Measurements from ENCODE around the gene OR12D2.
"Not testable (repeated sequence)": the region's sequence is repeated elsewhere in the genome, so short reads cannot be mapped to it uniquely, and the experiment has no call there.

The OR12D2 gene, protein sequence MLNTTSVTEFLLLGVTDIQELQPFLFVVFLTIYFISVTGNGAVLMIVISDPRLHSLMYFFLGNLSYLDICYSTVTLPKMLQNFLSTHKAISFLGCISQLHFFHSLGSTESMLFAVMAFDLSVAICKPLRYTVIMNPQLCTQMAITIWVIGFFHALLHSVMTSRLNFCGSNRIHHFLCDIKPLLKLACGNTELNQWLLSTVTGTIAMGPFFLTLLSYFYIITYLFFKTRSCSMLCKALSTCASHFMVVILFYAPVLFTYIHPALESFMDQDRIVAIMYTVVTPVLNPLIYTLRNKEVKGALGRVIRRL

DNA sequence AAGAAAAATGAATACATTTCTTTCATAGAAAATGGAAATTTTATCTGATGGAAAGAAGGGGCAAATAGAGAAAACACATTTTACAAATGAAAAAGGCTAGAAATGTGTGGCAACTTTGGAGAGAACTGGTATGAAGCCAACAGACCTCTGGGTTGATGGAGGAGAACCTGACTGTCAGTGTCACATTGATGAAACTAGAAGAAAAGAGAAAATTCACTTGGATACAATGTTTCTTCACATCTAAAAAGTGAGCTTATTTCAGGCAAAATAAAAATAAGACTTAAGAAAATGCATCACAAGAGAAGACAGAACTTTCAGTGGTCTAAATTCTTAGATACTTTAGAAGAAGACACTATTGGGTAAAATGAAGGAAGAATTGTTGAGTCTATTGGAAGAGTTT, at the start of gene OR12D2:
TSS of gene OR12D2 (plus strand) at position 301 of the 400 bp plus-strand sequence. CDS start 1,069 bp downstream, outside the sequence.
- Histone ChIP-seq H3K9ac (ENCODE audit: low read length) (no peak within 1 kb of the TSS), H3K4me3 (ENCODE audit: low read depth, low read length) (no peak within 1 kb of the TSS), H3K27me3 (ENCODE audit: control insufficient read depth, insufficient read depth, low read length) (no peaks in the 10 kb centered on the region), H3K9me3 (ENCODE audit: control insufficient read depth, insufficient read depth, low read depth, low read length) (no peaks in the 10 kb centered on the region), H3K36me3 (ENCODE audit: control insufficient read depth, insufficient read depth, low read length) (no peaks in the 10 kb centered on the region), H3K27ac (ENCODE audit: low read depth, low read length) (no peak within 1 kb of the TSS), H3K4me1 (ENCODE audit: control insufficient read depth, insufficient read depth, low read length) (no peaks in the 10 kb centered on the region)

DNA sequence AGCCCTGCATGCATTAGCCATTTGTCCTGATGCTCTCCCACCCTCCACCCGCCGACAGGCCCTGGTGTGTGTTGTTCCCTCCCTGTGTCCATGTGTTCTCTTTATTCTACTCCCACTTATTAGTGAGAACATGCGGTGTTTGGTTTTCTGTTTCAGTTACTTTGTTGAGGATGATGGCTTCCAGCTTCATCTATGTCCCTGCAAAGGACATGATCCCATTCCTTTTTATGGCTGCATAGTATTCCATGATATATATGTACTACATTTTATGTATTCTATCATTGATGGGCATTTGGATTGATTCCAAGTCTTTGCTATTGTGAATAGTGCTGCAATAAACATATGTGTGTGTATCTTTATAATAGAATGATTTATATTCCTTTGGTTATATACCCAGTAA, 46.1 kb upstream of the OR12D2 start:
- not testable (repeated sequence) for H3K36me3 ChIP-seq (ENCODE audit: control insufficient read depth, insufficient read depth, low read length); H3K9me3 ChIP-seq (ENCODE audit: control insufficient read depth, insufficient read depth, low read depth, low read length); H3K27me3 ChIP-seq (ENCODE audit: control insufficient read depth, insufficient read depth, low read length); H3K4me3 ChIP-seq (ENCODE audit: low read depth, low read length); H3K27ac ChIP-seq (ENCODE audit: low read depth, low read length); H3K4me1 ChIP-seq (ENCODE audit: control insufficient read depth, insufficient read depth, low read length); H3K9ac ChIP-seq (ENCODE audit: low read length)

DNA sequence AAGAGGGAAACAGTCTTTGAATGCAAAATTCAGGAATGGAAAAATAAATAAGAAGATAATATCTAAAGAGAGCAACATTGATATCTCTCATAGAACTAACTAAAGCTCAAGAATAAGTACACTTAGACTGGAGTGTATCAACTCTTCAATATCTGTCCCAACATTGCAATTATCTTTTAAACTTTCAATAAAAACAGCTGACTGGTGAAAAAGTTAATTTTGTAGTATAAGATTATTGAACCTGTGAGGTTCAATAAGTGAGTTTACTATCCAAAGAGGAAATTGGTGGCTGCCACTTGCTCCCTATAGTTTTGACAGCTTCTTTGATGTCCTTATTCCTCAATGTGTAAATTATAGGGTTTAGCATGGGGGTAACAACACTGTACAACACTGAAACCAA, 40.5 kb upstream of the OR12D2 start:
- H3K9me3 ChIP-seq (ENCODE audit: control insufficient read depth, insufficient read depth, low read depth, low read length), result no peaks in the 10 kb centered on the region
- no peaks in the 10 kb centered on the region for H3K27me3 ChIP-seq (ENCODE audit: control insufficient read depth, insufficient read depth, low read length)
- no peak overlapping the region for H3K4me3 ChIP-seq (ENCODE audit: low read depth, low read length)
- H3K27ac ChIP-seq (ENCODE audit: low read depth, low read length), result no peak overlapping the region
- no peak overlapping the region for H3K9ac ChIP-seq (ENCODE audit: low read length)
- H3K4me1 ChIP-seq (ENCODE audit: control insufficient read depth, insufficient read depth, low read length), result no peaks in the 10 kb centered on the region
- no peaks in the 10 kb centered on the region for H3K36me3 ChIP-seq (ENCODE audit: control insufficient read depth, insufficient read depth, low read length)

DNA sequence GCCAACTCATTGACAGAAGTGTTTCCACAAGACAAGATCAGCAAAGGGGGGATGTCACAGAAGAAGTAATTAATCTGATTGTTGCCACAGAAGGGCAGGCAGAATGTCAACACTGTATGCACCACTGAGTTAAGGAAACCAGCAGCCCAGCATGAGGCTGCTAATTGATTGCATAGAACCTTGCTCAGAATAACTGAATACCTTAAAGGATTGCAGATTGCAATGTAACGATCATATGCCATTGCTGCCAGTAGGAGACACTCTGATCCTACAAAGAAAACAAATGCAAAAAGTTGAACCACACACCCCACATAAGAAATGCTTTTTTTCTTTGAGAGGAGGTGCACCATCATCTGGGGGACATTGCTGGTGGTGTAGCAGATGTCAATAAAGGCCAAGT, 39.8 kb upstream of the OR12D2 start:
- Histone ChIP-seq H3K9ac (ENCODE audit: low read length) (no peak overlapping the region), H3K4me3 (ENCODE audit: low read depth, low read length) (no peak overlapping the region), H3K36me3 (ENCODE audit: control insufficient read depth, insufficient read depth, low read length) (no peaks in the 10 kb centered on the region), H3K27me3 (ENCODE audit: control insufficient read depth, insufficient read depth, low read length) (no peaks in the 10 kb centered on the region), H3K4me1 (ENCODE audit: control insufficient read depth, insufficient read depth, low read length) (no peaks in the 10 kb centered on the region), H3K9me3 (ENCODE audit: control insufficient read depth, insufficient read depth, low read depth, low read length) (no peaks in the 10 kb centered on the region), H3K27ac (ENCODE audit: low read depth, low read length) (no peak overlapping the region)

DNA sequence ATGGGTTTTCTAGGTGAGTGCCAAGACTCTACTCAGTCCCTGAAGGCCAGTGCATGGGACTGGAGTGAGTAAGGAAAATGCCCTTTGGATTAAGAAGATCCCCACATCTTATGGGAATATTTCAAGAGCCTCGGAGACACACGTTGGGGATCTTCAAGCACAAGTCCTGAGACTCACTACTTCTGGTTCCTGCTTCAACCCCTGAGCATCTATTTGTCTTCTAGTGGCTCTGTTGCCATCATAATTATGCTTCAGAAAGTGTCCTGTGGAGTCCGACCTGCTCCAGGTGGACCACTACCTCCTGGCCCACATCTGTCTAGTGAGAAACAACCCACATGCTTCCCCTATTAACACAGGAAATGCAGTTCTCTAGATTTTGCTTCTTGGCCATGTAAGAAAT, 26.7 kb upstream of the OR12D2 start, which contains the start of gene OR5V1:
TSS of gene OR5V1 (minus strand) at position 101 of the 400 bp plus-strand sequence. CDS start 12,670 bp downstream, outside the sequence.
- Histone ChIP-seq H3K27me3 (ENCODE audit: control insufficient read depth, insufficient read depth, low read length) (no peaks in the 10 kb centered on the region), H3K9ac (ENCODE audit: low read length) (no peak within 1 kb of the TSS), H3K27ac (ENCODE audit: low read depth, low read length) (no peak within 1 kb of the TSS), H3K4me1 (ENCODE audit: control insufficient read depth, insufficient read depth, low read length) (no peaks in the 10 kb centered on the region), H3K36me3 (ENCODE audit: control insufficient read depth, insufficient read depth, low read length) (no peaks in the 10 kb centered on the region), H3K9me3 (ENCODE audit: control insufficient read depth, insufficient read depth, low read depth, low read length) (no peaks in the 10 kb centered on the region), H3K4me3 (ENCODE audit: low read depth, low read length) (no peak within 1 kb of the TSS)

DNA sequence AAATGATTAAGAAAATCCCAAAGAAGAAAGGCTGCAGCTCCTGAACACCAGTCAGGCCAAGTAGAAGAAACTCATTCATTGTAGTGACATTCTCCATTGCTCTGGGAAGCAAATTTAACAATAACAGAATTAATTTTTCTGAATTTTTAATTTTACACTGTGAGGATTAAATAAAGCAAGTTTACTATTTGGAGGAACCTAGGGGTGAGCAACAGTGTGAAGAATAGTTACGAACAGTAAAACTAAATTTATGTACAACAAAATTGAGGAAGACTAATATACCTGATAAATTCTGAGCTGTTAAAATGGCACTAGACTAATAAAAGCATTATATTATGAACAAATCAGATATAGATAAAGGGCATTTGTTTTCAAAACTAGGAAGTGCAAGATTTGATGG, 20.2 kb upstream of the OR12D2 start, which contains the start of gene OR12D3:
TSS of gene OR12D3 (minus strand) at position 101 of the 400 bp plus-strand sequence. CDS start at position 97, 4 bp downstream.
- Histone ChIP-seq H3K27ac (ENCODE audit: low read depth, low read length) (no peak within 1 kb of the TSS), H3K4me1 (ENCODE audit: control insufficient read depth, insufficient read depth, low read length) (no peaks in the 10 kb centered on the region), H3K9ac (ENCODE audit: low read length) (no peak within 1 kb of the TSS), H3K9me3 (ENCODE audit: control insufficient read depth, insufficient read depth, low read depth, low read length) (no peaks in the 10 kb centered on the region), H3K4me3 (ENCODE audit: low read depth, low read length) (no peak within 1 kb of the TSS), H3K27me3 (ENCODE audit: control insufficient read depth, insufficient read depth, low read length) (no peaks in the 10 kb centered on the region), H3K36me3 (ENCODE audit: control insufficient read depth, insufficient read depth, low read length) (no peaks in the 10 kb centered on the region)

DNA sequence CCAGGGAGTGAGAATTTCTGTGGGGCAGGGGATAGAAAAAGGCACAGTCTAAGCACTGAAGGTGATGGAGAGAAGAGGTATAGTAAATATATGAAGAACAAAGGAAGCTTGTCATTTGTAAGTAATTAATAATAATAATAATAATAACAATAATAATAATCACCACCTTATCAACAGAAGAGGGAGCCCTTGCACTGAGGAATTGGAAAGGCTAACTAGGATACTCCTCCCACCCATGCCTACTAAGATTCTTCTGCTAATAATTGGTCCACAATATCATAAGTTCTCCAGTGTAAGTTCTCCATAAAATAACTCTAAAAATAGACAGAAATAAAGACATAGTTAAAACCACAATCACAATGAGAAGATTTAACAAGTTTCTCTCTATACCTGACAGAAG, 19.4 kb upstream of the OR12D2 start:
- Histone ChIP-seq H3K4me3 (ENCODE audit: low read depth, low read length) (no peak overlapping the region), H3K9me3 (ENCODE audit: control insufficient read depth, insufficient read depth, low read depth, low read length) (no peaks in the 10 kb centered on the region), H3K36me3 (ENCODE audit: control insufficient read depth, insufficient read depth, low read length) (no peaks in the 10 kb centered on the region), H3K4me1 (ENCODE audit: control insufficient read depth, insufficient read depth, low read length) (no peaks in the 10 kb centered on the region), H3K27me3 (ENCODE audit: control insufficient read depth, insufficient read depth, low read length) (no peaks in the 10 kb centered on the region), H3K9ac (ENCODE audit: low read length) (no peak overlapping the region), H3K27ac (ENCODE audit: low read depth, low read length) (no peak overlapping the region)

DNA sequence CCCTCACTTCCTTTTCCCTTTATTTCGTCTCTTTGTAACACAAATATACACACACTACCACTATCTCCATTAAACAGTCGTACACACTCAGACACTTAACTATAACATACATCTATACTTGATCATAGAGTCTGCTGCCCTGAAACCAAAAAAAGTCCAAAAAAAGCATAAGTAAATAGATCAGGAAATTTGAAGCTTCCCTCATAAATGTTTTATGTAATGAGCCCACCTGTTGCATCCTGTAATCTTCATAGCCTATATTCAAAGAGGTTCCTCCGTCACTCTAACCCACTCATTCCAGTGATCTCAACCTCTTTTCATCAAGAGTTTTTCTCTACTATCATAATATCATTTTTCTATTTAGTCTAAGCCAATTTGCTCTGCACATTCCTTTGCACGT, 6.9 kb upstream of the OR12D2 start:
- H3K9me3 ChIP-seq (ENCODE audit: control insufficient read depth, insufficient read depth, low read depth, low read length), result no peaks in the 10 kb centered on the region

DNA sequence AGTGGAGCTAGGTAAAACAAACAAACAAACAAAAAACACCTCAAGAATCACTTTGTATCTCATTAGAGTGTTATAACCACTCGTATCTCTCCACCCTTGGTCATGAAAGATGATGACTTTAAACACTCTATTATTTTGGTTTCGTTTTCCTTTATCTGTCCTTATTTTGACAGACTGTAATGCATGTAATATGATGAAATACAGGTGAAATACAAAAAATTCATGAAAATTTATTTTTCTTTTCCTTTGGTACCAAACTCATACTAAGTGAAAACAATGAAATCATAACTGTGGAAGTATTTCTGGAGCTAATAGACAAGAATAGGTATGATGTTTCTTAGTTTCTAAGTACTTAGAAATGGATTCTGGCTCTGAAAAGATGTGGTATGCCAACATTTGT, 4.1 kb downstream of the OR12D2 start:
- Histone ChIP-seq H3K4me1 (ENCODE audit: control insufficient read depth, insufficient read depth, low read length) (no peaks in the 10 kb centered on the region), H3K4me3 (ENCODE audit: low read depth, low read length) (no peak overlapping the region), H3K36me3 (ENCODE audit: control insufficient read depth, insufficient read depth, low read length) (no peaks in the 10 kb centered on the region), H3K27me3 (ENCODE audit: control insufficient read depth, insufficient read depth, low read length) (no peaks in the 10 kb centered on the region), H3K27ac (ENCODE audit: low read depth, low read length) (no peak overlapping the region), H3K9ac (ENCODE audit: low read length) (no peak overlapping the region), H3K9me3 (ENCODE audit: control insufficient read depth, insufficient read depth, low read depth, low read length) (no peaks in the 10 kb centered on the region)

More for the DNA sequence above, 6.9 kb upstream of the OR12D2 start:
- no peak overlapping the region for H3K27ac ChIP-seq (ENCODE audit: low read depth, low read length)
- H3K4me1 ChIP-seq (ENCODE audit: control insufficient read depth, insufficient read depth, low read length), result no peaks in the 10 kb centered on the region
- no peaks in the 10 kb centered on the region for H3K27me3 ChIP-seq (ENCODE audit: control insufficient read depth, insufficient read depth, low read length)
- H3K9ac ChIP-seq (ENCODE audit: low read length), result no peak overlapping the region
- no peak overlapping the region for H3K4me3 ChIP-seq (ENCODE audit: low read depth, low read length)
- H3K36me3 ChIP-seq (ENCODE audit: control insufficient read depth, insufficient read depth, low read length), result no peaks in the 10 kb centered on the region

DNA sequence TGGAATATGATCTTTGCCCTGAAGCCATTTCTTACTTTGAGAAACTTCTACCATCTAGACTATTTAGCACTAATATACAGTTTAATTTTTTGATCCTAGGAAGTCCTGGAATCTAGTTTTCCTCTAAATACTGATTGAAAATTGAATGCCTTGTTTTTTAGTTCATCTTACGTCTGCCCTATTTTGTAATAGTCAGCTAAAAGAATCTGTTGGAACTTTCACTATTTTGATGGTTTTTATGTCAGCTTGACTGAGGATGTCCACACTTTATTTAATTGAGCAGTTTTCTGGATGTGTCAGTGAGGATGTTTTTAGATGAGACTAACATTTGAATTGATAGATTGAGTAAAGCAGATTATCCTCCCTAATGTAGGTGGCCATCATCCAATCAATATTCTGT, 8.4 kb downstream of the OR12D2 start:
- Histone ChIP-seq H3K27me3 (ENCODE audit: control insufficient read depth, insufficient read depth, low read length) (no peaks in the 10 kb centered on the region), H3K9me3 (ENCODE audit: control insufficient read depth, insufficient read depth, low read depth, low read length) (no peaks in the 10 kb centered on the region)

DNA sequence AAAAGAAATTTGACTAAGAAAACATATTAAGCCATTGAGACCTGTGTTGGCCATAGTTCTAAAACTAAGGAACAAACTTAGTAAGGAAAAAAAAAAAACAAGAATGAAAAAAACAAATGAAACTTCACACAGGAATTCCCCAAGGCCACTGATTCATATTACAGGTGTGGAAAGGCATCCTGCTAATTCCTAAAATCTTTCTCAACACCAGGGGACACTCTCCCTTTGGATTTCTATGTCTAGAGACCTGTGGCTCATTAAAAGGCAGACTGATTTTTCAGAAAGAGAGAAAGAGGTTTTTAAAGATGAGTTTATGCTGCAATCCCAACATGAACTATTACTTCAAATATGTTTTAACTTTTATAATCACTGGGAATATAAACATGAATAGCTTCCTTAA, 19.2 kb downstream of the OR12D2 start, which contains the start of gene OR12D1:
TSS of gene OR12D1 (plus strand) at position 341 of the 400 bp plus-strand sequence.
- Histone ChIP-seq H3K27ac (ENCODE audit: low read depth, low read length) (no peak within 1 kb of the TSS), H3K27me3 (ENCODE audit: control insufficient read depth, insufficient read depth, low read length) (no peaks in the 10 kb centered on the region), H3K9ac (ENCODE audit: low read length) (no peak within 1 kb of the TSS), H3K9me3 (ENCODE audit: control insufficient read depth, insufficient read depth, low read depth, low read length) (no peaks in the 10 kb centered on the region), H3K4me1 (ENCODE audit: control insufficient read depth, insufficient read depth, low read length) (no peaks in the 10 kb centered on the region), H3K36me3 (ENCODE audit: control insufficient read depth, insufficient read depth, low read length) (no peaks in the 10 kb centered on the region), H3K4me3 (ENCODE audit: low read depth, low read length) (no peak within 1 kb of the TSS)

More for the DNA sequence above, 8.4 kb downstream of the OR12D2 start:
- no peak overlapping the region for H3K27ac ChIP-seq (ENCODE audit: low read depth, low read length)
- no peak overlapping the region for H3K9ac ChIP-seq (ENCODE audit: low read length)
- no peaks in the 10 kb centered on the region for H3K4me1 ChIP-seq (ENCODE audit: control insufficient read depth, insufficient read depth, low read length)
- no peak overlapping the region for H3K4me3 ChIP-seq (ENCODE audit: low read depth, low read length)
- H3K36me3 ChIP-seq (ENCODE audit: control insufficient read depth, insufficient read depth, low read length), result no peaks in the 10 kb centered on the region

Data from HUES6 (cell line).